Measurements from ENCODE around the gene SAG.

The SAG gene

DNA sequence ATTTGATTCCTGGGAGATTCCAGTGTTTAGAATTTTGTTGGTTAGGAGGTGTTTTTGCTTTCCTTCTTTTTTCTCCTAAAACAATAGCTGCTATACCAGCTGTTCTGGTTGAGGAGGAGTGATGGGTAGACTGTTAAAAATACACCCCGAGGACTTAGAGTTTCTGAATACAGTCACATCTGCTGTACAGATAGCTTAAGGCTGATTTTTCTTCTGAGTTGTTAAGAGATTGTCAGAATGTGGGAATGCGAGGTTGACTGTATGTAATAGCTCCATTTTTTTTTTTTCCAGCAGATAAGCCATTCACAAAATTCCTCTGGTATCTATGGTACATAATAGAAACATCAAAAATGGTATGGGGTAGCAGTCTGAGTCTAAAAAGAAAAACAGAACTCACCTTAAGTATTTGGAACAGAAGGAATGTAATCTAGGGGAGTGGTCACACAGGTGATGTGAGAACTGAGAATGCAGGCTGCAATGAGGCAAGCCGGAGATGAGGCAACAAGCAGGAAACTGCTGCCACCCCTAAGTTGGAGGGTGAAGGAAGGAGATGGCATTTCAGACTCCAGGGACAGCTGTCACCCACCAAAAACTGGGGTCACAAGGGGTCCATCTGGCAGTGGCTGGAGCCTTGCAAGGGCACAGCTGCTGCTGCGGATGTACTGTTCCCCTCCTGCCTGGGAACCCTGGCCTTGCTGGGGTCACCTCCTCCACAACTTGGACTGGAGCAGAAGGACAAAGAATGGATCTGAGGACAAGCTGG is 49.1 kb downstream of the SAG start:
- DNase-seq (ENCODE audit: extremely low spot score), result no peak
- TF ChIP-seq, protein P1, sequence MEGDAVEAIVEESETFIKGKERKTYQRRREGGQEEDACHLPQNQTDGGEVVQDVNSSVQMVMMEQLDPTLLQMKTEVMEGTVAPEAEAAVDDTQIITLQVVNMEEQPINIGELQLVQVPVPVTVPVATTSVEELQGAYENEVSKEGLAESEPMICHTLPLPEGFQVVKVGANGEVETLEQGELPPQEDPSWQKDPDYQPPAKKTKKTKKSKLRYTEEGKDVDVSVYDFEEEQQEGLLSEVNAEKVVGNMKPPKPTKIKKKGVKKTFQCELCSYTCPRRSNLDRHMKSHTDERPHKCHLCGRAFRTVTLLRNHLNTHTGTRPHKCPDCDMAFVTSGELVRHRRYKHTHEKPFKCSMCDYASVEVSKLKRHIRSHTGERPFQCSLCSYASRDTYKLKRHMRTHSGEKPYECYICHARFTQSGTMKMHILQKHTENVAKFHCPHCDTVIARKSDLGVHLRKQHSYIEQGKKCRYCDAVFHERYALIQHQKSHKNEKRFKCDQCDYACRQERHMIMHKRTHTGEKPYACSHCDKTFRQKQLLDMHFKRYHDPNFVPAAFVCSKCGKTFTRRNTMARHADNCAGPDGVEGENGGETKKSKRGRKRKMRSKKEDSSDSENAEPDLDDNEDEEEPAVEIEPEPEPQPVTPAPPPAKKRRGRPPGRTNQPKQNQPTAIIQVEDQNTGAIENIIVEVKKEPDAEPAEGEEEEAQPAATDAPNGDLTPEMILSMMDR (IDR thresholded peaks at IDR 0.05; ENCODE audit: control extremely low read depth, extremely low read depth, low read depth, missing control alignments), result no peak
- POLR2A ChIA-PET, result interaction anchor here (0.6 kb wide), 1 partner anchor 641 kb away, joined by 4 read pairs; no protein-coding TSS in a partner anchor
- CTCF ChIA-PET, result interaction anchor here (0.8 to 4.6 kb wide), 8 partner anchors 9 to 87 kb away, joined by 3 to 21 read pairs (median 4); no protein-coding TSS in a partner anchor

DNA sequence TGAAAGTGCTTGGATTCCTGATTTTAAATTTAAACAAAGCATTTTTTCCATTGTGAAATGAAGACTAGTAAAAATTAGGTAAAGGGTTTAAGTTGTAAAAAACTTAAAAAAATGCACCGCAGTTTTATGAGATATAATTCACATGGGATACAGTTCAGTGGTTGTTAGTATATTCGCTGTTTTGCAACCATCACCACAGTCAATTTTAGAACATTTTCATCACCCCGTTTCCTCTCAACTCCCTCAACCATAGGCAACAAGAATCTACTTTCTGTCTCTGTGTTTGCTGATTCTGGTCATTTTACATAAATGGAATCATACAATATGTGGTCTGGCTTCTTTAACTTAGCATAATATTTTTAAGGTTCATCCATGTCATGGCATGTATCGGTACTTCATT is 50.7 kb downstream of the SAG start:
- ChIA-PET POLR2A (no interaction called here), CTCF (interaction anchor here (1.2 to 4.6 kb wide), 5 partner anchors 7 to 85 kb away, joined by 3 to 21 read pairs (median 11); no protein-coding TSS in a partner anchor)
- TF ChIP-seq, protein P1 (IDR thresholded peaks at IDR 0.05; ENCODE audit: control extremely low read depth, extremely low read depth, low read depth, missing control alignments), result no peak
- no peak for DNase-seq (ENCODE audit: extremely low spot score)

DNA sequence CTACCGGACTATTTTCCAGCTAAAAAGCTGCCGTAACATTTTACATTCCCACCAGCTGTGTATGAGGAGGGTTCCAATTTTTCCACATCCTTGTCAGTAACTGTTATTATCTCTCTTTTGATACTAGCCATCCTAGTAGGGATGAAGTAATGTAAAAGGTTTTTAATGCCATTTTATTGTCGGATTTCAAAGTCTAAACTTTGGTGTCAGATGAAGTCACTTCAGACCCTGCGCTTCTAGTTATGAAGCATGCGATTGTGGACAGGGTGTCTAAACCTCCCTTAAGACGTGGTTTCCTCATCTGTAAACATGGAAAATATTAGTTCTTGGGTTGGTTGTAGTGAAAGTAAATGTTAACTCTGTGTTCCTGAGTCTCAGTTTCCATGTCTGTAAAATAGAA is 51.3 kb downstream of the SAG start:
- no peak for DNase-seq (ENCODE audit: extremely low spot score)
- ChIA-PET CTCF (interaction anchor here (4.6 kb wide), 1 partner anchor 19 kb away, joined by 21 read pairs; no protein-coding TSS in a partner anchor), POLR2A (no interaction called here)
- TF ChIP-seq, protein P1 (IDR thresholded peaks at IDR 0.05; ENCODE audit: control extremely low read depth, extremely low read depth, low read depth, missing control alignments), result no peak

DNA sequence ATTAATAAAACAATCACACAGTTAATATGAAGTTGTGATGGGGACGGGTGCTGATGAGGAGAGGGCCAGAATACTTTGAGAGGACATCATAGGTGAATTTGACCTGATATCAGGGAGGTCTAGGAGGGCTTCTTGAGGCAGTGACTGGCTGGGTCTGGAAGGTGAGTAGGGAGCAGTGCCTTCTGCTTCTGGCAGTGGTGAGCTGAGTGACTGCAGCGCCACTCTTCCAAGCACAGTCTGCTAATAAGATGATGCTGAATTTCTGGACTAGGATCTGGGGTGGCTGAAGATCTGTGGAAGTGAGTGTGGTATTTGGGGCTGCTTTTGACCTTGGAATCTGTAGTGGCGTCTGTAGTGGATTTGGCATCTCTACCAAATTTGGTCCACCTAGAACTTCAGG is 52.2 kb downstream of the SAG start:
- DNase-seq (ENCODE audit: extremely low spot score), result no peak
- TF ChIP-seq, protein P1 (IDR thresholded peaks at IDR 0.05; ENCODE audit: control extremely low read depth, extremely low read depth, low read depth, missing control alignments), result no peak
- CTCF ChIA-PET, result interaction anchor here (1.7 kb wide), 1 partner anchor 12 kb away, joined by 9 read pairs; no protein-coding TSS in a partner anchor
- POLR2A ChIA-PET, result no interaction called here

DNA sequence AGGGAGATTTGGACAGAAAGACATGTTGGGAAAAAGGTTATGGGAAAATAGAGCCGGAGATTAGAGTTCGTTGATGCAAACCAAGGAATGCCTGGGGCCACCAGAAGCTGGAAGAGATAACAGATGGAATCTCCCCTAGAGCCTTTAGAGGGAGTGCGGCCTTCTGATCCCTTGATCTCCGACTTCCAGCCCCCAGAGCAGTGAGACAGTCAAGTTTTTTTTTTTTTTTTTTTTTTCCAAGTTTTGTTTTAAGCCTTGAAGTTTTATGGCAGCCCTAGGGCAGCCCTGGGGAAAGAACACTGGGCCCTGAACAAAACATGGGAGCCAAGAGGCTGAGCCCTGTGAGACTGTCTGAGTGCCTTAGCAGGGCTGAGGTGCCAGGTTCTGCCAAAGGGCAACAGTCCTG is 53.2 kb downstream of the SAG start:
- TF ChIP-seq, protein P1 (IDR thresholded peaks at IDR 0.05; ENCODE audit: control extremely low read depth, extremely low read depth, low read depth, missing control alignments), result no peak
- no peak for DNase-seq (ENCODE audit: extremely low spot score)
- POLR2A ChIA-PET, result interaction anchor here (0.7 kb wide), 1 partner anchor 206 kb away, joined by 7 read pairs; no protein-coding TSS in a partner anchor
- CTCF ChIA-PET, result interaction anchor here (1.7 kb wide), 1 partner anchor 11 kb away, joined by 9 read pairs; no protein-coding TSS in a partner anchor

DNA sequence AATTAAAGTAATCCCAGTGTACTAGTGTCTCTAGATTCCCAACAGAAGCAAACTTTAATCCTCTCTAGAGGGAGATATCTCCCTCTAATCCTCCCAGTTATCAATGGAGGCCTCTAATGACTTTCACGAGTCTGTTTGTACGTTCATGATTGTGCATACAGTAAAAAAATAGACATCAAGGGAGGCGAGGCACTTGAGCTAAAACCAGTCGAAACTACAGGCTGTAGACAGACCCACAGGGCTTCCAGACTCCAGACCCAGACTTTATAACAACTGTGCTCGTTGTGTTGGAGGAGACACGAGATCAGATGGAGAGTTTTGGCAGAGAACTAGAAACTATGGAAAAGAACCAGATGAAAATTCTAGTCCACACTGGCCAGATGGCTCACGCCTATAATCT is 53.7 kb downstream of the SAG start:
- ChIA-PET POLR2A (no interaction called here), CTCF (interaction anchor here (1.7 kb wide), 1 partner anchor 11 kb away, joined by 9 read pairs; no protein-coding TSS in a partner anchor)
- TF ChIP-seq, protein P1 (IDR thresholded peaks at IDR 0.05; ENCODE audit: control extremely low read depth, extremely low read depth, low read depth, missing control alignments), result no peak
- DNase-seq (ENCODE audit: extremely low spot score), result no peak

All from GM10248 (cell line).